Neural progenitor cell (in vitro differentiated cells): ENCODE data around the gene GNA14.
"Not testable (repeated sequence)": the region's sequence is repeated elsewhere in the genome, so short reads cannot be mapped to it uniquely, and the experiment has no call there.

Experiments
- EZH2 ChIP-seq: fragments of 200-600 bp; sonication (generic); IDR thresholded peaks from 2 replicates; pipeline ENCODE4 v1.6.1; 2017; ENCODE audit warnings: antibody characterized with exemption, mild to moderate bottlenecking, moderate library complexity
- EZH2phosphoT487 ChIP-seq: fragments of 200-600 bp; sonication (generic); IDR thresholded peaks from 2 replicates; pipeline ENCODE4 v1.6.1; 2017; ENCODE audit warnings: antibody characterized with exemption
- TF ChIP-seq, protein P1 (sequence below): fragments of 200-600 bp; sonication (generic); IDR thresholded peaks from 2 replicates; pipeline ENCODE4 v1.5.1; 2017; ENCODE audit warnings: antibody characterized with exemption, mild to moderate bottlenecking

DNA sequence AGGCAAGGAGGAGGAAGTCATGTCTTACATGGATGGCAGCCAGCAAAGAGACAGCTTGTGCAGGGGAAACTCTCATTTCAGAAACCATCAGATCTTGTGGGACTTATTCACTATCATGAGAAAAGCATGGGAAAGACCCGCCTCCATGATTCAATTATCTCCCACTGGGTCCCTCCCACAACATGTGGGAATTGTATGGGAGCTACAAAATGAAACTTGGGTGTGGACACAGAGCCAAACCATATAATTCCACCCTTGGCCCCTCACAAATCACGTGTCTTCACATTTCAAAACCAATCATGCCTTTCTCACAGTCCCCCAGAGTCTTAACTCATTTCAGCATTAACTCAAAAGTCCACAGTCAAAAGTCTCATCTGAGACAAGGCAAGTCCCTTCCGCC lies 42.0 kb upstream of the GNA14 start:
- not testable (repeated sequence) for TF ChIP-seq EZH2phosphoT487, EZH2
- TF ChIP-seq, protein P1, sequence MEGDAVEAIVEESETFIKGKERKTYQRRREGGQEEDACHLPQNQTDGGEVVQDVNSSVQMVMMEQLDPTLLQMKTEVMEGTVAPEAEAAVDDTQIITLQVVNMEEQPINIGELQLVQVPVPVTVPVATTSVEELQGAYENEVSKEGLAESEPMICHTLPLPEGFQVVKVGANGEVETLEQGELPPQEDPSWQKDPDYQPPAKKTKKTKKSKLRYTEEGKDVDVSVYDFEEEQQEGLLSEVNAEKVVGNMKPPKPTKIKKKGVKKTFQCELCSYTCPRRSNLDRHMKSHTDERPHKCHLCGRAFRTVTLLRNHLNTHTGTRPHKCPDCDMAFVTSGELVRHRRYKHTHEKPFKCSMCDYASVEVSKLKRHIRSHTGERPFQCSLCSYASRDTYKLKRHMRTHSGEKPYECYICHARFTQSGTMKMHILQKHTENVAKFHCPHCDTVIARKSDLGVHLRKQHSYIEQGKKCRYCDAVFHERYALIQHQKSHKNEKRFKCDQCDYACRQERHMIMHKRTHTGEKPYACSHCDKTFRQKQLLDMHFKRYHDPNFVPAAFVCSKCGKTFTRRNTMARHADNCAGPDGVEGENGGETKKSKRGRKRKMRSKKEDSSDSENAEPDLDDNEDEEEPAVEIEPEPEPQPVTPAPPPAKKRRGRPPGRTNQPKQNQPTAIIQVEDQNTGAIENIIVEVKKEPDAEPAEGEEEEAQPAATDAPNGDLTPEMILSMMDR = not testable (repeated sequence)
